ENCODE measurements around the gene TAF5L. TPM values are rescaled to one million over a fixed set of nuclear protein-coding genes. Genes with fewer than 3 reads are reported as not detected.
A peak's percentile ranks its signal among the peaks of the same experiment; 100 is the strongest.

TAF5L gene
- polyA plus RNA-seq: 17.5 TPM
- long read RNA-seq, donor 1, full-length matches to known transcripts: 3 of 3 reads
- long read RNA-seq, donor 1, partial matches to known transcripts: 0 of 3 reads
- long read RNA-seq, donor 1, other reads (novel, unspliced or antisense): 0 of 3 reads
- long read RNA-seq, donor 2, full-length matches to known transcripts: 3 of 3 reads
- long read RNA-seq, donor 2, partial matches to known transcripts: 0 of 3 reads
- long read RNA-seq, donor 2, other reads (novel, unspliced or antisense): 0 of 3 reads
- long read RNA-seq, donor 3: 0 reads
- long read RNA-seq, donor 4, partial matches to known transcripts: 0 of 1 reads
- long read RNA-seq, donor 4, other reads (novel, unspliced or antisense): 0 of 1 reads
- long read RNA-seq, donor 5, full-length matches to known transcripts: 5 of 5 reads
- long read RNA-seq, donor 5, partial matches to known transcripts: 0 of 5 reads
- long read RNA-seq, donor 5, other reads (novel, unspliced or antisense): 0 of 5 reads
- long read RNA-seq, donor 6, full-length matches to known transcripts: 8 of 8 reads
- long read RNA-seq, donor 6, partial matches to known transcripts: 0 of 8 reads
- long read RNA-seq, donor 6, other reads (novel, unspliced or antisense): 0 of 8 reads
- long read RNA-seq, donor 7, full-length matches to known transcripts: 3 of 3 reads
- long read RNA-seq, donor 7, partial matches to known transcripts: 0 of 3 reads
- long read RNA-seq, donor 7, other reads (novel, unspliced or antisense): 0 of 3 reads
- long read RNA-seq, donor 8, full-length matches to known transcripts: 4 of 4 reads
- long read RNA-seq, donor 8, partial matches to known transcripts: 0 of 4 reads
- long read RNA-seq, donor 8, other reads (novel, unspliced or antisense): 0 of 4 reads
- long read RNA-seq, donor 9, full-length matches to known transcripts: 3 of 3 reads
- long read RNA-seq, donor 9, partial matches to known transcripts: 0 of 3 reads
- long read RNA-seq, donor 9, other reads (novel, unspliced or antisense): 0 of 3 reads
- long read RNA-seq, donor 10, partial matches to known transcripts: 6 of 7 reads
- long read RNA-seq, donor 10, other reads (novel, unspliced or antisense): 0 of 7 reads
- long read RNA-seq, donor 11, partial matches to known transcripts: 5 of 5 reads
- long read RNA-seq, donor 11, other reads (novel, unspliced or antisense): 0 of 5 reads

DNA sequence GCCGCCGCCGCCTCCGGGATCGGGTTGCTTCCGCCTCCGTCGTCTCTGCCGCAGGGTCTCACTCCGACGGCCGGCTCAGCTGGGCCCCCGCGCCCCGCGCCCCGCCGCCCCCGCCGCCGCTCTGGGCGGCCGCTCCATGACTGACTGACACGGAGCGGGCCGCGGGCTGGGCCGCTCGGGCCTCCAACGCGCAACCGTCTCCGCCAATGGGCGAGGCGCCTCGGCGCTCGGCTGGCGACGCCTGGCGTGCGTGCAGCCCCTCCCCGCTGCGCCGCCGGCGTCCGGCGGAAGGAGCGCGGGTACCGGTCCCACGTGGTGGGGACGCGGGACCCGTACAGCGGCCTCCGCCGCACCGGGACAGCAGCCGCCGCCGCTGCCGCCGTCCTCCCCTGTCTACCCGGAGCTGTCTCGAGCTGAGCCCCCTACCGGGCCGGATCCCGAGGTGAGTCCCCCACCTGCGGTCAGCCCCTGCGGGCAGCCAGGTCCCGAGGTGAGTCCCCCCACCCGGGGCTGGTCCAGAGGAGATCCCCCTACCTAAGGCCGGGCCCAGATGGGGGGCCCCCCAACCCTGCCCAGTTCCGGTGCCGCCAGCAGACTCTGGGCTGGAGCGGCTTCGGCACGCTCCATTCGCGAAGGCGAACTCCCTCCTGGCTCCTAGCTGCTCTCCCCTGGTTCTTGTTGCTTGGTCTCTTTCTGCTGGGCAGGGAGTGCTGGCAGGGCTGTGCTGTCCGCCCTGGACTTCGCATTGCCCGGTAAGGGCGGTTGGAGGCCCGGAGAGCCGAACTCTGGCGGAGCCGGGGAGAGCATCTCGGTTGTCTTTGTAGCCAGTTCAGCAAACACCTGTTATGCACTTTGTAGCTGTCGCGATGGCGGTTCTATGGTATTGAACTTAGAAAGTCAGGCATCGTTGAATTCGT lies at the start of gene TAF5L, which contains the start of gene URB2:
TAF5L (minus strand) TSS at position 208 of the 917 bp plus-strand sequence. CDS start 11,640 bp downstream, outside the sequence.
URB2 (plus strand) TSS at position 333 of the 917 bp plus-strand sequence. CDS start 1,387 bp downstream, outside the sequence.
- no CpG with 5 or more reads among the region's 97 CpGs for WGBS (ENCODE audit: insufficient coverage, low lambda C conversion rate)
- Histone ChIP-seq H3K36me3 (ENCODE audit: control insufficient read depth, insufficient read depth, low read length) (no peaks in the 10 kb centered on the region), H3K4me3 (ENCODE audit: low read length) (peak within 1 kb of the TSS; percentile 86), H3K9me3 (ENCODE audit: control insufficient read depth, low read depth, low read length) (no peaks in the 10 kb centered on the region), H3K27ac (ENCODE audit: low read length) (peak within 1 kb of the TSS; percentile 54), H3K4me1 (ENCODE audit: control insufficient read depth, insufficient read depth, low read length) (peaks cover 9% of the 10 kb centered on the region), H3K27me3 (ENCODE audit: control insufficient read depth, insufficient read depth, low read length) (no peaks in the 10 kb centered on the region)
- peak; percentile 93 to 95 for DNase-seq

DNA sequence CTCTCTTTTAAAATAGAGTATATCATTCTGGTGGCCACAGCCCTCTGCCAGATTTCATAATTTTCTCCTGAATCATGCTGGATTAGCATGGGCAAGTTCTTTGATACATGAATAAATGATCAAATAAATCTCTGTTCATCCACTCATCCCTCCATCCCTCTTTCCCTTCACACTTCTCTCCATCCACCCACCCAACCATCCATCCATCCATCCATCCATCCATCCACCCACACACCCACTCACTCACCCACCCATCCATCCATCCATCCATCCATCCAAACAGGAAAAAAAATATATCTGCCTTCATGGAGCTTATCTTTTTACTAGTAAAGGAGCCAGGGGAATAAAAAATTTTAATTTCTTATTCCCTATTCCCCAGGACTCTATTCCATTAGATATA lies 49.5 kb upstream of the TAF5L start:
- Histone ChIP-seq H3K27ac (ENCODE audit: low read length) (no peak overlapping the region), H3K9me3 (ENCODE audit: control insufficient read depth, low read depth, low read length) (no peaks in the 10 kb centered on the region), H3K36me3 (ENCODE audit: control insufficient read depth, insufficient read depth, low read length) (no peaks in the 10 kb centered on the region), H3K4me1 (ENCODE audit: control insufficient read depth, insufficient read depth, low read length) (no peaks in the 10 kb centered on the region), H3K27me3 (ENCODE audit: control insufficient read depth, insufficient read depth, low read length) (no peaks in the 10 kb centered on the region), H3K4me3 (ENCODE audit: low read length) (no peak overlapping the region)
- DNase-seq: no peak

DNA sequence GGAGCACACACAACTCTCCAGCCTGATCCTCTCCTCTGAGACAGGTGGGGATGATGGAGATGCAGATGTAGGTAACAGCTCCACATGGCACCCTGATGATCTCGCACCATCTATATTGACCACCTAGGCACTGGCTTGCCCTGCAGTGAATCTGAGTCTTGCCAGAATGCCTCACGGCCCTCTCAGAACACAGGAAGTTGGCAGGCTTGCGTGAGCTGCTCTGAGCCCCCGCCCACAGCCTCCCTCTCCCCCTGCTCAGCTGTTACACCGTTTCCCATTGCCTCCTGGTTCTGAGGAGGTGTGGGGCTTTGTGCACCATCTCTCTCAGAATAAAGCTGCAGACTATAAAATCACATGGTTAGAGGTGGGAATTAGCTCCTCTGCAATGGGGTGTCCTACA lies 48.1 kb upstream of the TAF5L start:
- no peak overlapping the region for H3K27ac ChIP-seq (ENCODE audit: low read length)
- no peak overlapping the region for H3K4me3 ChIP-seq (ENCODE audit: low read length)
- no peak for DNase-seq
- no CpG with 5 or more reads among the region's 5 CpGs for WGBS (ENCODE audit: insufficient coverage, low lambda C conversion rate)
- no peaks in the 10 kb centered on the region for H3K36me3 ChIP-seq (ENCODE audit: control insufficient read depth, insufficient read depth, low read length)
- H3K9me3 ChIP-seq (ENCODE audit: control insufficient read depth, low read depth, low read length): no peaks in the 10 kb centered on the region
- no peaks in the 10 kb centered on the region for H3K4me1 ChIP-seq (ENCODE audit: control insufficient read depth, insufficient read depth, low read length)
- no peaks in the 10 kb centered on the region for H3K27me3 ChIP-seq (ENCODE audit: control insufficient read depth, insufficient read depth, low read length)

DNA sequence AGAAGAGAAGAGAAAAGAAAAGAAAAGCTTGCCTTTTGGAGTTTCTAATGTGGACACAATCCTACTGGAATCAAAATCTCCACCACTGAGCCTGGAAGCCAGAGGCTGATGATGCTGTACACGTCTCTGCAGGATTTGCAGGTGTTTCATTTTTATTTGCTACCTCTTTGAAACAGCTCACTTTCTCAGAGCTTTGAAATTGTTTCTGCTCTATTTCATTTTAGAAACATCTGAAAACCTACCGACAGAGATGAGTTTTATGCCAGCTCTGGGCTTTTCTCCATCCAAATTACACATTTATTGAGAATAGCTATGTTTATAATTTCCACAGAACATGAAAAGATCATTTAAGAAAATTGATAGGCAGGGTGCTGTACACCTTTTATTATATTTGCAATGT lies 46.3 kb upstream of the TAF5L start:
- no peaks in the 10 kb centered on the region for H3K36me3 ChIP-seq (ENCODE audit: control insufficient read depth, insufficient read depth, low read length)
- H3K9me3 ChIP-seq (ENCODE audit: control insufficient read depth, low read depth, low read length): no peaks in the 10 kb centered on the region
- H3K4me1 ChIP-seq (ENCODE audit: control insufficient read depth, insufficient read depth, low read length): no peaks in the 10 kb centered on the region
- no peak overlapping the region for H3K27ac ChIP-seq (ENCODE audit: low read length)
- no CpG with 5 or more reads among the region's 2 CpGs for WGBS (ENCODE audit: insufficient coverage, low lambda C conversion rate)
- no peaks in the 10 kb centered on the region for H3K27me3 ChIP-seq (ENCODE audit: control insufficient read depth, insufficient read depth, low read length)
- H3K4me3 ChIP-seq (ENCODE audit: low read length): no peak overlapping the region
- no peak for DNase-seq

DNA sequence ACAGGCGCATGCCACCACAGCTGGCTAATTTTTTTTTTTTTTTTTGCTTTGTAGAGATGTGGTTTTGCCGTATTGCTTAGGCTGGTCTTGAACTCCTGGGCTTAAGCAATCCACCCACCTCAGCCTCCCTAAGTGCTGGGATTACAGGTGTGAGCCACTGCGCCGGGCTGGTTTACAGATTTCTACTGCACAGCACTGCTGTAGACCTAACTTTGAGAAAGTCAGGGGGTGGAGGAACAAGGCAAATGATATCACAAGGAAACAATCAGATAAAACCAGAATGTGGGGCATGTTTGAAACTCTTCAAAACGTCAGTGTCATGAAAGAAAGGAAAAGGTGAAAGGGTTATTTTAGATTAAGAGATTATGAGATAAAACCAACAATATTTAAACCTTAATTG lies 45.4 kb upstream of the TAF5L start:
- H3K9me3 ChIP-seq (ENCODE audit: control insufficient read depth, low read depth, low read length): no peaks in the 10 kb centered on the region
- 17% methylated on average over 1 of the region's 5 CpGs for WGBS (ENCODE audit: insufficient coverage, low lambda C conversion rate)

DNA sequence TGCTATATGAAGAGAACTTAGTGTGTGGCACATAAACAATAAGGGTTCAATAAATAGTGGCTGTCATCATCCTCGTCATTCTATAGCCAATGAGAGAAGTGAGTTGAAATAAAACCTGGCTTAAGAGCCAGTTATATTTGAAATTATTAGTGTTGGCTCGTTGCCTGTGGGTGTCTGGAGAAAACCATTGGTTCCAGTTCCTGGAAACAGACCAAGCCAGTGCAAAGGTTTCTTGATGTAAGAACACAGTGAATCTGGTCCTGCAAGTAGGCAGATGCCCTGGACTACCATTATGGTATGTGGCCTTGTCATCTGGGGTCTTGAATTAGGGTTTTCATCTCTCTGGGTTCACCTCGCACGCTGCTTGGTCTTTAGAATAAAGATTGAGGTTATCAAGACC lies 43.4 kb upstream of the TAF5L start:
- no peak for DNase-seq
- H3K36me3 ChIP-seq (ENCODE audit: control insufficient read depth, insufficient read depth, low read length): no peaks in the 10 kb centered on the region
- H3K4me1 ChIP-seq (ENCODE audit: control insufficient read depth, insufficient read depth, low read length): no peaks in the 10 kb centered on the region
- H3K9me3 ChIP-seq (ENCODE audit: control insufficient read depth, low read depth, low read length): no peaks in the 10 kb centered on the region
- H3K27me3 ChIP-seq (ENCODE audit: control insufficient read depth, insufficient read depth, low read length): no peaks in the 10 kb centered on the region
- no peak overlapping the region for H3K4me3 ChIP-seq (ENCODE audit: low read length)
- 80% methylated on average over 1 of the region's 4 CpGs for WGBS (ENCODE audit: insufficient coverage, low lambda C conversion rate)
- H3K27ac ChIP-seq (ENCODE audit: low read length): no peak overlapping the region

More for the DNA sequence above, 45.4 kb upstream of the TAF5L start:
- H3K27me3 ChIP-seq (ENCODE audit: control insufficient read depth, insufficient read depth, low read length): no peaks in the 10 kb centered on the region
- no peaks in the 10 kb centered on the region for H3K4me1 ChIP-seq (ENCODE audit: control insufficient read depth, insufficient read depth, low read length)
- no peak overlapping the region for H3K27ac ChIP-seq (ENCODE audit: low read length)
- no peaks in the 10 kb centered on the region for H3K36me3 ChIP-seq (ENCODE audit: control insufficient read depth, insufficient read depth, low read length)
- H3K4me3 ChIP-seq (ENCODE audit: low read length): no peak overlapping the region
- DNase-seq: no peak

DNA sequence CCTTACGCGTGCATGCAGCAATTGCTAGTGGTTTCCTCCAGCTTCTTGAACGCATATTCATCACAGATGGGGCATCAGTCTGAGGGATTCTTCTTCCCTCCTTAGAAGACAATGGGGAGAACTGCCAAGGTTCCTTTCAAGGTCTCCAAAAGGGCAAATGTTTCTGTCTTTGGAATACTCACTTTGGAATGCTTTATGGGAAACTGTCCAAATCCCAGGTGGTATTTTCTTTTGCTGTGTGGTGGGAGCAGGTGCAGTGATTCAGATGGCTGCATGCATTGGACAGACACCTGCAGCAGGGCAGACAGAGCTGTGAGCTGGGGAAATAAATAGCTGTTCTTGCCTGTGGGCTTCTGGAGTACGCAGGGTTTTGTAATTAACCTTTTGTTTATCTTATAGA lies 40.7 kb upstream of the TAF5L start:
- Histone ChIP-seq H3K36me3 (ENCODE audit: control insufficient read depth, insufficient read depth, low read length) (no peaks in the 10 kb centered on the region), H3K9me3 (ENCODE audit: control insufficient read depth, low read depth, low read length) (no peaks in the 10 kb centered on the region), H3K4me1 (ENCODE audit: control insufficient read depth, insufficient read depth, low read length) (no peaks in the 10 kb centered on the region), H3K27ac (ENCODE audit: low read length) (no peak overlapping the region), H3K4me3 (ENCODE audit: low read length) (no peak overlapping the region), H3K27me3 (ENCODE audit: control insufficient read depth, insufficient read depth, low read length) (no peaks in the 10 kb centered on the region)
- no peak for DNase-seq
- no CpG with 5 or more reads among the region's 4 CpGs for WGBS (ENCODE audit: insufficient coverage, low lambda C conversion rate)

DNA sequence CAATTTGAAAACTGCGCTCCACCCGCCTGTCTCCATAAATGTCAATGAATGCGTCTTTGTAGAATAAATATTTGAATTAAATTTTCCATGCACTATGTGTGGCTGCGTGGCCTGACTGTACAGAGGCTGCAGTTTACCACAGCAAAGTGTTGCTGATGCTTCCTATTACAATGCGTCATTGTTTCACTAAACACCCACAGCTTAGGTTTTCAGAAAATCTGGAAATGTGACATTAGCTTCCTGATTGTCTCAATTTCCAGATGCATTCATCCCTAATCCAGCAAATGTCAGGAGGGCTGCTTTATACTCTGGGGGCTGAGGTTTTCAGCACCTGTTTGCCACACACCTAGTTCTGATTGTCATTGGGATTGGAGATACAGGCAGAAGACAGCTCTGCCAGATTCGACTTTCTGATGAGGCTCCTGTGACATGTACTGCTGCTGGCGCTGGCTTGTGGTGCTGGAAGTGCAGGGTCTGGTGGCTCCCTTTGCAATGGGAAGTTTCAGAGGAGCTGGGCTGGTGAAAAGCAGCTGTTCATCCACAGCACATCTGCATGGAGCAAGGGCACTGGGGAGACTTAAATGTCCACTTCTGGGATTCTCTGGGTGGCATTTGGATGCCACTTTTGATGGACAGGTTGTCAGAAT lies 40.1 kb upstream of the TAF5L start:
- H3K9me3 ChIP-seq (ENCODE audit: control insufficient read depth, low read depth, low read length): no peaks in the 10 kb centered on the region
- WGBS (ENCODE audit: insufficient coverage, low lambda C conversion rate): 100% methylated on average over 2 of the region's 7 CpGs
- H3K4me1 ChIP-seq (ENCODE audit: control insufficient read depth, insufficient read depth, low read length): no peaks in the 10 kb centered on the region
- H3K4me3 ChIP-seq (ENCODE audit: low read length): no peak overlapping the region
- H3K27me3 ChIP-seq (ENCODE audit: control insufficient read depth, insufficient read depth, low read length): no peaks in the 10 kb centered on the region
- no peaks in the 10 kb centered on the region for H3K36me3 ChIP-seq (ENCODE audit: control insufficient read depth, insufficient read depth, low read length)
- no peak overlapping the region for H3K27ac ChIP-seq (ENCODE audit: low read length)
- no peak for DNase-seq

DNA sequence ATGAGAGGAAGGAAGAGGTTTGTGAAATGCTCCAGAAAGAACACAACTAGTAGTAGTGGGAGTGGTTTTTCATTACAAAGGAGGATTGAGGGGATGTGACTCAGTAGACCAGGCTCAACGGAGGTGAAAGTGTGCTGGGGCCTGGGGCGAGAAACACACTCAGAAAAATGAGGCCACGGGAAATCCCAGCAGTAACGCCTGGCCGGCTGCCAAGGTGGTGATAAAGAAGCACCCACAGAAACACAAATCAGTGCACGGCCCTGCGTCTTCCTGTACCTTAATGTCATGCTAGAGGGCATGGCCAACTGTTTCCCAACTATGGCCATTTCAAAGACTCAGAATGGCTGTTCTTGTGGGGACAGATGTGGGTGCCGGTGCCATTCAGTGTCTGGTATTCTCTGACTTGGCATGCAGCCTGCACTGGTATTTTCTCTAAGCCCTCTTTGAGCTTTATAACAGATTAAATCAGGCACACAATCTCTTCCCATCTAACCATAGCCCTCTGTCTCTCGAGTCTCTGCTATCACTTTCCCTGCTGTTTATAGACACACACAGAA lies 38.3 kb upstream of the TAF5L start:
- Histone ChIP-seq H3K27ac (ENCODE audit: low read length) (no peak overlapping the region), H3K27me3 (ENCODE audit: control insufficient read depth, insufficient read depth, low read length) (no peaks in the 10 kb centered on the region), H3K4me3 (ENCODE audit: low read length) (no peak overlapping the region), H3K36me3 (ENCODE audit: control insufficient read depth, insufficient read depth, low read length) (peaks cover 6% of the 10 kb centered on the region), H3K4me1 (ENCODE audit: control insufficient read depth, insufficient read depth, low read length) (no peaks in the 10 kb centered on the region), H3K9me3 (ENCODE audit: control insufficient read depth, low read depth, low read length) (no peaks in the 10 kb centered on the region)
- DNase-seq: no peak
- 60% methylated on average over 2 of the region's 9 CpGs for WGBS (ENCODE audit: insufficient coverage, low lambda C conversion rate)

Measured in large intestine (tissue), 12 donors.